ENCODE results near the gene FAM118B. TPM values are rescaled to one million over a fixed set of nuclear protein-coding genes. Genes with fewer than 3 reads are reported as not detected.

The FAM118B gene
- total and polyA plus RNA-seq, 2 donors (not counting 1 experiment from before 2014, with no cell fraction given), result 21.0 to 30.3 TPM

DNA sequence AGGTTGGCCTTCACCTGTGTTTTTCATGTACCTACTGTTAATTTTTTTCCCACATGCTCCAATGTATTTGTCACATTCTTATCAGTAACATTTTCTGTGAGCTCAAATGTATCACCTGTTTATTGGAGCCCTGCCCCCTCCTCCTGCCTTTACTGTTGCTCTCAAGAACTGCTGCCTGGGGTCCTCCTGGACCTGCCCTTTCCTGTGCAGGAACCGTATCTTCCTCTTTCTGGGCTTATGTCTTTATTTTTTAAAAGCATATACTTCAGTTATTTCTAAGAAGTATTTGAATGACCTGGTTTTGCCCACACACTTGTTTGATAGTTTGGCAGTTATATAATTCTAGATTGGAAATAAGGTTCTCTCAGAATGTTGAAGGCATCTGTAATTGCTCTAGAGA, 5.9 kb downstream of the FAM118B start:
- no peak for DNase-seq (ENCODE audit: low read depth in 2 of 2)
- Histone ChIP-seq H3K79me2 (ENCODE audit: control insufficient read depth, insufficient read depth, low read length) (peaks cover 25% of the 10 kb centered on the region), H4K20me1 (ENCODE audit: control insufficient read depth, extremely low read depth, insufficient read depth, low read length) (no peaks in the 10 kb centered on the region), H3K4me3 (replicated peaks in 1 of 4; ENCODE audit: control extremely low read depth in 1 of 4, insufficient read depth in 1 of 4, low read depth in 3 of 4, low read length in 4 of 4) (no peak overlapping the region), H3K36me3 (ENCODE audit: control insufficient read depth, insufficient read depth, low read length) (no peaks in the 10 kb centered on the region), H3K4me1 (ENCODE audit: control insufficient read depth, extremely low read depth, insufficient read depth, low read length) (no peaks in the 10 kb centered on the region), H2AFZ (ENCODE audit: low read length) (no peak overlapping the region), H3K27ac (ENCODE audit: insufficient read depth, low read length) (no peak overlapping the region), H3K4me2 (ENCODE audit: extremely low read depth, insufficient read depth, low read length) (no peak overlapping the region), H3K9ac (ENCODE audit: insufficient read depth, low read length) (no peak overlapping the region), H3K27me3 (ENCODE audit: control insufficient read depth, insufficient read depth, low read length) (no peaks in the 10 kb centered on the region), H3K9me3 (ENCODE audit: control insufficient read depth, insufficient read depth, low read depth, low read length) (no peaks in the 10 kb centered on the region)
- TF ChIP-seq, protein P1, sequence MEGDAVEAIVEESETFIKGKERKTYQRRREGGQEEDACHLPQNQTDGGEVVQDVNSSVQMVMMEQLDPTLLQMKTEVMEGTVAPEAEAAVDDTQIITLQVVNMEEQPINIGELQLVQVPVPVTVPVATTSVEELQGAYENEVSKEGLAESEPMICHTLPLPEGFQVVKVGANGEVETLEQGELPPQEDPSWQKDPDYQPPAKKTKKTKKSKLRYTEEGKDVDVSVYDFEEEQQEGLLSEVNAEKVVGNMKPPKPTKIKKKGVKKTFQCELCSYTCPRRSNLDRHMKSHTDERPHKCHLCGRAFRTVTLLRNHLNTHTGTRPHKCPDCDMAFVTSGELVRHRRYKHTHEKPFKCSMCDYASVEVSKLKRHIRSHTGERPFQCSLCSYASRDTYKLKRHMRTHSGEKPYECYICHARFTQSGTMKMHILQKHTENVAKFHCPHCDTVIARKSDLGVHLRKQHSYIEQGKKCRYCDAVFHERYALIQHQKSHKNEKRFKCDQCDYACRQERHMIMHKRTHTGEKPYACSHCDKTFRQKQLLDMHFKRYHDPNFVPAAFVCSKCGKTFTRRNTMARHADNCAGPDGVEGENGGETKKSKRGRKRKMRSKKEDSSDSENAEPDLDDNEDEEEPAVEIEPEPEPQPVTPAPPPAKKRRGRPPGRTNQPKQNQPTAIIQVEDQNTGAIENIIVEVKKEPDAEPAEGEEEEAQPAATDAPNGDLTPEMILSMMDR (conservative IDR thresholded peaks at IDR 0.05 in 1 of 2, IDR thresholded peaks at IDR 0.05 in 1 of 2; ENCODE audit: low read depth in 1 of 2, low read length in 2 of 2), result no peak
- no peak for TF ChIP-seq EZH2 (IDR thresholded peaks at IDR 0.05; ENCODE audit: low read length, missing control alignments)

DNA sequence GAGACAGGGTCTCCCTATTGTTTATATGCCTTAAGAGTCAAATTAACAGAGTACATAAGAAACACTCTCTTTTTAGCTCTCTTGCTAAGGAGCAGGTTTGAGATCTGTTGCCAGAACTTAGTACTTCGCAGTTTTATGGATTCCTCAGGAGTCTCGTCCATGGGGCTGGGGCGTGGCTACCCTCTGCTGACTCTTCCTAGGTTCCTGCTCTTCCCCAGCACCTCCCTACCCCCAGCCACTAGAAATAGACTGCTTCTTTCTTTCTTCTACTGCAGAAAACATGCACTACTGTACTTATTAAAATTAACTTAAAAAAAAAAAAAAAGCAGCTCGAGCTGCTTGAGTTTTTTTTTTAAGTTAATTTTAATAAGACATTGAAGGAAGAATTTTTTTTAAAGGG, 8.0 kb downstream of the FAM118B start:
- no peak for DNase-seq (ENCODE audit: low read depth in 2 of 2)
- H4K20me1 ChIP-seq (ENCODE audit: control insufficient read depth, extremely low read depth, insufficient read depth, low read length), result no peaks in the 10 kb centered on the region

DNA sequence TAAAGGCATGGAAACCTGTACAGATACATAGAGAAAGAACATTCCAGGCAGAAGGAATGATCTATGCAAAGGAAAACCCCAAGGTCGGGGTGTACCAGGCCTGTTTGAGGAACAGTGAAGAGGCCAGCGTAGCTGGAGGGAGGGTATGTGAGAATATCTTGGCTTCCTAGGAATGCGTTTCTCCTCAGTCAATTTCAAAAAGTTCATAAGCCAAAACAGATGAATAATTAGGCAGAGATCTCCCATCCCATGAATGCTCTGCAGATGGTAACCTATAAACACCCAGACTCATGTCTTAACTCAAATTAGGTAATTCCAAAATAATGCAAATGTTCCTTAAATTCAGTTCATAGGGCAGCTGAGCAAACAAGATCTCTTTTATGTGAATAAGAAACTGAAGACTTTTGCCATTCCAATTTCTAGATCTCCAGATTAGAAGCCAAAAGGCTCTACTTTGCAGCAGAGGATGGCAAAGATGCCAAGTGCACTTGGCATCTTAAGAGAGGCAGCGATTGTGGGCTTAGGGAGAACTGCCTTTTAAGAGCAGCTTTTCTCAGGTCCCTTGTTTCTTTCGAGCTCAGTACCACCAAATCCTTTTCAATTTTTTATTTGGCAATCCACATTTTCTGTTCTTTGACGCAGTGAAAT, 13.2 kb downstream of the FAM118B start:
- no peaks in the 10 kb centered on the region for H4K20me1 ChIP-seq (ENCODE audit: control insufficient read depth, extremely low read depth, insufficient read depth, low read length)
- no peak for DNase-seq (ENCODE audit: low read depth in 2 of 2)

More for the DNA sequence above, 8.0 kb downstream of the FAM118B start:
- H3K4me3 ChIP-seq (replicated peaks in 1 of 4; ENCODE audit: control extremely low read depth in 1 of 4, insufficient read depth in 1 of 4, low read depth in 3 of 4, low read length in 4 of 4), result no peak overlapping the region
- H3K36me3 ChIP-seq (ENCODE audit: control insufficient read depth, insufficient read depth, low read length), result no peaks in the 10 kb centered on the region
- no peak overlapping the region for H2AFZ ChIP-seq (ENCODE audit: low read length)
- TF ChIP-seq EZH2 (IDR thresholded peaks at IDR 0.05; ENCODE audit: low read length, missing control alignments), result no peak
- TF ChIP-seq, protein P1 (conservative IDR thresholded peaks at IDR 0.05 in 1 of 2, IDR thresholded peaks at IDR 0.05 in 1 of 2; ENCODE audit: low read depth in 1 of 2, low read length in 2 of 2), result no peak
- H3K9me3 ChIP-seq (ENCODE audit: control insufficient read depth, insufficient read depth, low read depth, low read length), result no peaks in the 10 kb centered on the region
- H3K4me1 ChIP-seq (ENCODE audit: control insufficient read depth, extremely low read depth, insufficient read depth, low read length), result no peaks in the 10 kb centered on the region
- H3K79me2 ChIP-seq (ENCODE audit: control insufficient read depth, insufficient read depth, low read length), result peaks cover 19% of the 10 kb centered on the region
- H3K27me3 ChIP-seq (ENCODE audit: control insufficient read depth, insufficient read depth, low read length), result no peaks in the 10 kb centered on the region
- H3K9ac ChIP-seq (ENCODE audit: insufficient read depth, low read length), result no peak overlapping the region
- H3K27ac ChIP-seq (ENCODE audit: insufficient read depth, low read length), result no peak overlapping the region
- no peak overlapping the region for H3K4me2 ChIP-seq (ENCODE audit: extremely low read depth, insufficient read depth, low read length)

More for the DNA sequence above, 13.2 kb downstream of the FAM118B start:
- Histone ChIP-seq H3K36me3 (ENCODE audit: control insufficient read depth, insufficient read depth, low read length) (no peaks in the 10 kb centered on the region), H3K4me3 (replicated peaks in 1 of 4; ENCODE audit: control extremely low read depth in 1 of 4, insufficient read depth in 1 of 4, low read depth in 3 of 4, low read length in 4 of 4) (no peak overlapping the region), H3K4me2 (ENCODE audit: extremely low read depth, insufficient read depth, low read length) (no peak overlapping the region), H3K9me3 (ENCODE audit: control insufficient read depth, insufficient read depth, low read depth, low read length) (no peaks in the 10 kb centered on the region), H3K79me2 (ENCODE audit: control insufficient read depth, insufficient read depth, low read length) (peaks cover 9% of the 10 kb centered on the region), H3K27me3 (ENCODE audit: control insufficient read depth, insufficient read depth, low read length) (no peaks in the 10 kb centered on the region), H2AFZ (ENCODE audit: low read length) (no peak overlapping the region), H3K27ac (ENCODE audit: insufficient read depth, low read length) (no peak overlapping the region), H3K4me1 (ENCODE audit: control insufficient read depth, extremely low read depth, insufficient read depth, low read length) (no peaks in the 10 kb centered on the region), H3K9ac (ENCODE audit: insufficient read depth, low read length) (no peak overlapping the region)
- TF ChIP-seq, protein P1 (conservative IDR thresholded peaks at IDR 0.05 in 1 of 2, IDR thresholded peaks at IDR 0.05 in 1 of 2; ENCODE audit: low read depth in 1 of 2, low read length in 2 of 2), result no peak
- no peak for TF ChIP-seq EZH2 (IDR thresholded peaks at IDR 0.05; ENCODE audit: low read length, missing control alignments)
